ENCODE data around the gene AJAP1.
A peak's percentile ranks its signal among the peaks of the same experiment; 100 is the strongest.

The AJAP1 gene

DNA sequence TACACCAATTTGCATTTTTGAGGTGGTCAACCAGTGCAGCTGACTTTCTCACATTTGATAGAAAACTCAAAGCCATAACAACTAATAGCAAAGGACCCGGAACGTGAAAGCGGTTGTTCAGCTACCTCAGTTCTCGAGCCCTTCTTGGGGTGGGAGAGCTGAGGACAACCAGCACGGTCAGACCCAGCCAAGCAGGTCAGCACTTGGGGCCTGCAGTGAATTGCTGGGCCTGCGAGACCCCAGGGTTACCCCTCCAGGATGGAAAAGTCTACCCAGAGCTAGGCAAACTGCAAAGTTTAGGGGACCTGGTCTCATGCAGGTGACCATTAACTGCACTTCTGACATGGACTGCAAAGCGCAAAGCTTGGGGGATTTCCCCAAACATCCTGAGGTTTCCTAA is 23.8 kb upstream of the AJAP1 start:
- no peak for DNase-seq (ENCODE audit: low read depth in 2 of 2)

DNA sequence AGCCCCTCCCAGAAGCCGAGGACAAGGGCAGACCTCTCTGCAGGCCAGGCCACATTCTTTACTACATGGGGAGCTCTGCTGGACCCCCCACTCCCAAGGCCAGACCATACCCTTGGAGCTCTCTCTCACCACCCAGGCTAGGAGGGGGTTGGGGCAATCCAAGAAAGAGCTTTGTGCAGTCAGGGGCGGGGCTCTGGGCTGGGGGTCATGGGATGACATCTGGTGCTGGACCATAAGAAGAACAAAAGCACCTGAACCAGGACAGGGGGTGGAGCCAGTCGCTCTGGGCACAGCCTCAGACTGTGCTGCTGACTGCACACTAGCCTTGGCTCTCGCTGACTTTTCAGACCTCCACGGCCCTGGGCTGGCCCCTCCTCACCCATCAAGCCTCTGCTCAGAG is 23.1 kb upstream of the AJAP1 start:
- no peak for DNase-seq (ENCODE audit: low read depth in 2 of 2)

DNA sequence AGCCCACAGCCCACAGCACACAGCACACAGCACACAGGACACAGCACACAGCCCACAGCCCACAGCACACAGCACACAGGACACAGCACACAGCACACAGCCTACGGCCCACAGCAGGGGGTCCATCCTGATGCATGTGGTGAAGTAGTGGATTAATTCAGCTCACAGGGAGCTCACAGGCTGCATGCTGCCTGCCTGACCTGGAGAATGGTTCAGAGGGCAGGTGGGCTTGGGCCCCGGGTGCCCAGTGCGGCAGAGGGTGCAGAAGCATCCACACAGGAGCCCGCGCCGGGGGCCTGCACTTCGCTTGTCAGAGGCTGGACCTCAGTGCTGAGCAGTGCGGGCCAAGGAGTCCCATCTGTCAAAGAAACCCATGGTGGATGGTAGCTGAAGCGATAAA is 21.1 kb upstream of the AJAP1 start:
- no peak for DNase-seq (ENCODE audit: low read depth in 2 of 2)

DNA sequence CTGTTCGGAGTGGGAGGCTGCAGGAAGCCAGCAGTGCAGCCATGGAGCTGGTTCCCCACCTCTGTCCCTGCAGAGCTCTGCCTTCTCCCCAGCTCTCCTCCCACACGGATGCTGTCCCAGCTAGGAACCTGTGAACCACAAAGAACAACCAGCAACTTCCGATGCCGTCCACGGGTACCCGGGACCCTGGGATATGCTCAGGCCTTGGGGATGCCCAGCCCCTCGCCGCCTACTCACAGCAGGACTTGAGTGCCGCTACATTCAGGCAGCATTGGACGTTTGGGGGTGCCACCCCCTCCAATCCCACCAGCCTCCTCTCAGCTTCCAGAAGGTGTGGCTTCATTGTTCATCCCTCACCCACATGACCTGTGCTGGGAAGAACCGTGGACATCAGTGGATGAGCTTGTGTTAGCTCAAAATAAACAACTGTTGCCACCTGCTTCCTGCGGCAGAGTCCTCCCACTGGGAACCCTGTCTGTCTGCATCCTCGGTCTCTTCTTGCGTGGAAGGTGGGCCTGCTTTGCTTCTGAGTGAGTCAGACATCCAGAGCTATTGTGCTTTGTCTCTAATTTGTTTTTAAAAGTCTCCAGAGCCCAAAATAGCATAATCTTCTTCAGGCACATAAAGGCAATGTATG is 20.1 kb upstream of the AJAP1 start:
- DNase-seq (ENCODE audit: low read depth in 2 of 2) = no peak

DNA sequence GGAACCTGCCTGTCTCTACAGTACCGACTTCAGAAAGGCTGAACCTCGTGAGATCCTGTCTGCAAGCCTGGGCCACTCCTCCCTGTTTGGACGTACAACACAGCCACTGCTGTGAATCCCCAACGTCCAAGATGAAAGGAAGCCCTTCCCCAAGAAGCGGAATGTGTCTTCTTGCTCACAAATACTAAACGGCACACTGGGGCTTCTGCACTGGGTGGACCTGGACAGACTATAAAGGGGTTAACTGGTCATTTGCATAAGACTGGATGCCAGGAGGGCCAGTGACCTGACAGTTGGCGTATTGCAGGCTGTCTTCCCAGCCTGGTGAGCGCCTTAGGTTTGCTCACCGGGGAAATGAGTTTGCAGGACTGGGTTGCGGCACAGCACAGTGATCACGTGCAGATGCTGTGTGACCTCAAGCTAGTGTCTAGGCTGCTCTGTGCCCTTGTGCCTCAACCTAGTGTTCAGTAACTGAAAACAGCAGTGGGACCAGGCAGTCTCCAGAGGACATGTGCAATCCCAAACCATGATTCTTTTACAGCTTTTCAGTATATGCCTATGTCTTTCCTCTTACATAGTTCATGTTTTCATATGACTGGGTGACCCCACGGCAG is 19.5 kb upstream of the AJAP1 start:
- no peak for DNase-seq (ENCODE audit: low read depth in 2 of 2)

DNA sequence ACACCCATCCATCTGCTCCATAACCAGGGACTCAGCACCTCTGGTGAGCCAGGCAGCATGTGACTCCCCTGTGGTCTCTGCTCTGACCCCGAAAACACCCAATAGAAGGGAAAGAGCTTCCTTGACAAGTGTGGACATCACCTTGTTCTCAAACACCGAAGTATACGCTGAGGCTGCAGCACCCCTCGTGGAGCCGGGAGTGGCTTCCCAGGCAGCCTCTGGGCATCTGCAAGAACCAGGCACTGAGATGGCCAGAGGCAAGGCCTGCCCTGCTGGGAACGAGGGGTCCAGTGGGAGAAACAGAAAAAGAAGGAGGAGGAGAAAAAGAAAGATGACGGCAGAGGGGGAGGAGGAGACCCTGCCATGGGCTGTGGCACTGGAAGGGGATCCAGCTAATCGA is 18.2 kb upstream of the AJAP1 start:
- no peak for DNase-seq (ENCODE audit: low read depth in 2 of 2)

DNA sequence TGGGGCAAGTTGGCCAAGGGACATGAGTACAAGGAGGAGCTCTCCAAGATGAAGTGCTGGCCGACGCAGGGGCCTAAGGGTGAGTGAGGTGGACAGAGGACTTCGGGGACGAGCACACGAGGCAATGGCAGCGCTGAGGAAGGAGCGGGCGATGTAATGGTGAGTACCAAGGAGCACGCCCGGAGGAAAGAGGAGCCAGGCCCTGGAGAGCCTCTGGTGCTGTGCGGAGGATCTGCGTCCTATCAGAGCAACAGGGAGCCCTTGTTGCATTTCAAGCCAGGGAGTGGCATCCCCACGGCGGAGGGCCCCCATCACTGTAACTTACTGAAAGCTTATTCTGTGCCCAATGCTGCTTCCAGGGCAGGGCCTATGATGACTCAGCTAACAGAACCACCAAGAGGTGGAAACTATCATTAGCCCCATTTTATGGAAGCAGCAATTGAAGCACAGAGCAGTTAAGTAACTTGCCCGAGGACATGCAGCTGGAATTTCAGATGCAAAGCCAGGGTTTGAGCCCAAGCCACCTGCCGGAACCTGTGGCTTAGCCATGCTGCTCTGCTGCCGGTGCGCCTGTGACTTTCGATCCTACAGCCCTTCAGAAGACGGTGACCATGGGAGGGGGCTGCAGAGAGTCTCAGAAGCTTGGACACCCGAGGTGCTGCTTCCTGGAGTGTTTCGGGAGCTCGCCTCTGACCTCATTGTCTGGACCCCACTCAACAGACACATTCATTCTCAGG is 17.6 kb upstream of the AJAP1 start:
- no peak for DNase-seq (ENCODE audit: low read depth in 2 of 2)

DNA sequence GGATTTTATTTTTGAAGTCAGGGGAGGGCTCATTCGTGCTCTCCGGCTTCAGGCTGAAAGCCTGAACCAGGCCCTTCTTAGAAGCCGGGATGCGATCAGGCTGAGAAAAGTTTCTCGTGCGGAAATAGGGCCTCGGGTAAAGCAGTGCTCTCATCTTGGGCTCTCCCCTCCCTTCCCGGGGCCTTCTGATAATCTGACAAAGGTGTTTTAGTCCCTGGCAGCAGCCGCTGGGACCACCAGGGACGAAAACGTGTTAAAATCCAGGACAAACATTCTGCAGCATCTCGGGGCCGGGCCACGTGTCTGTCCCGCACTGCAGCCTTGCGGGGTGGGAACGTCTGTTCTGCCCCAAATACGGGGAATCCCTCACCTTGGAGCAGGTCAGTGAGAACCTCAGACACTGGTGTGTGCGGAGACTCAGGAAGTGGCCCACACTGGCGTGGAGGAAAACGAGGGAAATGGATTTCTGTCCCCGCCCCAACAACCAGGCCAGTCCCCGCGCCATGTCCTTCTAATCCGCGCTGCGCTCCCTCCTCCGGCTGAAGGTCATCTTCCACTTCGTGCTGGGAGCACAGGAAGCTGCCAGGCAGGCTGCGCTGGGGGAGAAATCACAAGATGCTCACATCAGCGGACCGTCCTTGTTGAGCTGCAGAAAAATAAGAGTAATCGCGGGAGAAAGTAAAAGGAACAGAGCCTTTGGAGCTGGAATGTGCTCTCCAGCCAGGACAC is 16.6 kb upstream of the AJAP1 start:
- DNase-seq (ENCODE audit: low read depth in 2 of 2) = no peak

DNA sequence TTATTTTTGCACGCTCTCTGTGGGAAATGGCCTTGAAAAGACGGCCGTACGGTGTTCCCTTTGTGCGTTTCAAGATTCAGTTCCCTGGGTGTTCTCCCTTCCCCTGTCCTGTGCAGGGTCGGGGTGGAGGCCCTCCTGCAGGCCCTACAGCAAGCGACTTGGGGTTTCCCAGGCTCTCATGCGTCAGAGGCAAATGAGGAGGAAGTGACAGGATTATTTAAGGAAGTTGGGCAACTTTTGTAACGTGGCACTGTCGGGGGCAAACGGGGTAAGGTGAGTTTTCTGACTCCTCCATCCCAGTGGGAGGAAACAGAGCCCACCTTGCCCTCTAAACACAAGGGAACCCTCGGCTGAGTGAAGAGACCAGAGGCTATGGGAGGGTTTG is 16.1 kb upstream of the AJAP1 start:
- DNase-seq (ENCODE audit: low read depth in 2 of 2) = no peak

DNA sequence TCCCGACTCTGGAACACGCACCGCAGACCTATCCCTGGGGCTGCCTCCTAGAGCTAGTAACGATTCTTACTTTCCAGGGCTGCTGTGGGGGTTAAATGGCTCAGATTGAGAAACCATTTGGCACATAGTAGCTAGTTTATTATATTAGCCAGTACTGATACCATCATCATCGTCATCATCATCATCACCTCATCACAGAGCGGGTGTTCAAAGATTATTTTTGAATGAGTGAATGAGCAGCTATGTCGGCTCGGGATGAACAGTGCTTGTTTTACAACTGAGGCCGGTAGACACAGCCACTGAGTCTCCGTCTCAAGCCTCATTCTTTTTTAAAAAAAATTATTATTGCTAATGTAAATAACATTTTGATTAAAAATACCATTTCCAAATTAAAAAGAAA is 13.5 kb upstream of the AJAP1 start:
- no peak for DNase-seq (ENCODE audit: low read depth in 2 of 2)

DNA sequence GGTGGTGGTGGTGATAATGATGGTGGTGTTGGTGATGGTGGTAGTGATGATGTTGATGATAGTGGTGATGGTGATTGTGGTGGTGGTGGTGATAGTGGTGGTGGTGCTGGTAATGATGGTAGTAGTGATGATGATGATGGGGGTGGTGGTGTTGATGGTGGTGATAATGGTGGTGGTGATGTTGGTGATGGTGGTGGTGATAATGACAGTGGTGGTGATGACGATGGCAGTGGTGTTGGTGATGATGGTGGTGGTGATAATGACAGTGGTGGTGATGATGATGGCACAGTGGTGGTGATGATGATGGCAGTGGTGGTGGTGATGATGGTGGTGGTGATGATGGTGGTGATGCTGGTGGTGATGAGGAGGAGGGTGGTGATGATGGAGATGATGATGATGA is 7.0 kb upstream of the AJAP1 start:
- DNase-seq (ENCODE audit: low read depth in 2 of 2) = no peak

DNA sequence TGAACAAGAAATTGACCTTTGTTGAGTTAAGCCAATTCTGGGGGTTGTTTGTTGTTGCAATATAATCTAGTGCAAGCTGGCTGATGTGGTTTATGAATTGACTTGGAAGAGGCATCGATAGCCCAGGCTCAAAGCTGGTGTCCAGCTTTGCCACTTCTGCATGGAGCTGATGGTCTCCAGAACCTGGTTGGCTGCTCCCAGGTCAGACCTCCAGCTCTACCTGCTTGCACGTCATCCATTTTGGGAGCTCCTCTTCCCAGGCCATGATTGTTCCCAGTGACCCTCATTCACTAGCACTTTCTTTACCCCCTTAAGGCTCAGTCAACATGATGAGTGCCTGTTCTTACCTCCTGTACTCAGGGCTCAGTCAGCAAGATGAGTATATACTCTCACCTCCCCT is 5.8 kb upstream of the AJAP1 start:
- no peak for DNase-seq (ENCODE audit: low read depth in 2 of 2)

DNA sequence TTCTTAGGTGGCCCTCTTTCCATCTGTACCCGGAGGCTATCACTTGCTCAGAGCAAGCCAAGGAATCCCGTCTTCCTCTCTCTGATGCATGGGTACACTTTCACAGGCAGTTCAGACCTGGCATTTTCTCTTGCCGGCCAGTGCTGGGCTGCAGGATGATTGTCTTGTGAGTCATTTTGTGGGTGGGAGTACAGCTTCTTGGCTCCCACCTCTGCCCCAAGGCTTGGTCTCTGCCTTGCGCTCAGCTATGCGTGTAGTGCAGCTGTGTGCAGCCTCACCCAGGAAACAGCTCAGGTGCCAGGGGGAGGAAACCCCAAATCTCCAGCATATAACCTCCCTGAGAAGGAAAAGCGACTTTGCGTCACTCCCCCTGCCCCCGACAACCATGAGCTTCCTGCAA is 3.9 kb upstream of the AJAP1 start:
- no peak for DNase-seq (ENCODE audit: low read depth in 2 of 2)

DNA sequence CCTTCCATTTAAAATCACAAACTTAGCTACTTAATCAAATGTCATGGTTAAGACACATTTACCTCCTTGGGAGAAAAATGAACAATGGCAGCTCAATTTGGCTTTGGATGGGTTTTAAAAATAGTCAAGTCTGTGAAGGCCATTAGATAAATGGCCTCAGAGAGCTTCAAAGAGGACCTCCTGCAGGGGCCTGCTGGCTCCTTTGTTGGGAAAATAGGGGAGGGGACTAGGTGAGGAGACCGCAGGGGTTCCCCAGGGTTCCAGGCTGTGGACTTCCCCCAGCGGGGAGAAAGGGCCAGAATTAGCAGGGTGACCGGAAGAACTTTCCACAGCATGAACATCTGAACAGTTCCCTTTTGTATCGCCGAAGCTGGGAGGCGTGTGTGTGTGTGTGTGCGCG is 3.4 kb upstream of the AJAP1 start:
- DNase-seq (ENCODE audit: low read depth in 2 of 2) = no peak

DNA sequence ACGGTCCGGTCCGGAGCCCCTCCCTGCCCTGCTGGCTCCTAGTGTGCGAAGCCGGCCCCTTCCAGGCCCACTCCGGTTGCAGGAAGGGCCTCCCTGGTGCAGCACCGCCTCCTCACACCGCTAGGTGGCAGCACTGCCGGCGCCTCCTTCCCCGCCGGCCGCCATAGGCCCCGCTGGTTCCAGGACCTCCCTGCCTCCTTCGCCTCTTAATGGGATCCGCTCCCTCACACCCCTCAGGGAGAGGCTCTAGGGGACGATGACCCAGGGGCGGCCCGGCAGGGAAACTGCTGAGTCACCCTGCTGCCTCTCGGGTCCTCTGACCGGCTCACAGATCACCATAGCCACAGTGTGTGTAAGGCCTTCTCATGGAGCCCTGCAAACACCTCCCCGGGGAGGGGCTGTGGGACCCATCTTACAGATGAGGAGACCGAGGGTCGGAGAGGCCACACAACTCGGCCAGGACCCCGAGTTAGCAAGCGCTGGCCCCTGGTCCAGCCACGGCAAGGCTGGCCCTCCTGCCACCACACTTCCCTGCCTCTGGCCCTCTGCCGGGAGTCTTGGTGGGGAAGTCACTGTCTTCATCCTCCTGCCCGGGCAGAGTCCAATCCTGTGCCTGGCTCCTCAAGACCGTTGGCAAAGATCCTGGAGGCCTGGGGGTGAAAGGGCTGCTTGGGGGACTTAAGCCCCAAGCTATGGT is 1.6 kb upstream of the AJAP1 start:
- DNase-seq (ENCODE audit: low read depth in 2 of 2) = peak; percentile 38 to 43

DNA sequence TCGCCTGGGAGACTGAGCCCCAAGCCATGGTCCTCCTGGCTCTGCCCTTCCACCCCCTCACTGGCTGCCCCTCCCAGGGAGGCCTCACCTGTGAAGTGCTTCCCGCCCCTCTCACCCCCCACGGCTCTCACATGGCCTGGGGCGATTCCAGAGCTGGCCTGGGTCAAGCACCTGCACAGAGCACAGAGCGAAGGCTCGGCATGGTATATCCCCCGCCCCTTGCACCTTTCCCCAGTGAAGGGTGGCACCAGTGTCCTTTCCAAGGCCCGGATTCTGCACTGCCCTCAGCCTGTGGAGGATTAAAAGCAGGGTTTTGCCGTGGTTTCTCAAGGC is 1.1 kb upstream of the AJAP1 start:
- DNase-seq (ENCODE audit: low read depth in 2 of 2) = no peak

DNA sequence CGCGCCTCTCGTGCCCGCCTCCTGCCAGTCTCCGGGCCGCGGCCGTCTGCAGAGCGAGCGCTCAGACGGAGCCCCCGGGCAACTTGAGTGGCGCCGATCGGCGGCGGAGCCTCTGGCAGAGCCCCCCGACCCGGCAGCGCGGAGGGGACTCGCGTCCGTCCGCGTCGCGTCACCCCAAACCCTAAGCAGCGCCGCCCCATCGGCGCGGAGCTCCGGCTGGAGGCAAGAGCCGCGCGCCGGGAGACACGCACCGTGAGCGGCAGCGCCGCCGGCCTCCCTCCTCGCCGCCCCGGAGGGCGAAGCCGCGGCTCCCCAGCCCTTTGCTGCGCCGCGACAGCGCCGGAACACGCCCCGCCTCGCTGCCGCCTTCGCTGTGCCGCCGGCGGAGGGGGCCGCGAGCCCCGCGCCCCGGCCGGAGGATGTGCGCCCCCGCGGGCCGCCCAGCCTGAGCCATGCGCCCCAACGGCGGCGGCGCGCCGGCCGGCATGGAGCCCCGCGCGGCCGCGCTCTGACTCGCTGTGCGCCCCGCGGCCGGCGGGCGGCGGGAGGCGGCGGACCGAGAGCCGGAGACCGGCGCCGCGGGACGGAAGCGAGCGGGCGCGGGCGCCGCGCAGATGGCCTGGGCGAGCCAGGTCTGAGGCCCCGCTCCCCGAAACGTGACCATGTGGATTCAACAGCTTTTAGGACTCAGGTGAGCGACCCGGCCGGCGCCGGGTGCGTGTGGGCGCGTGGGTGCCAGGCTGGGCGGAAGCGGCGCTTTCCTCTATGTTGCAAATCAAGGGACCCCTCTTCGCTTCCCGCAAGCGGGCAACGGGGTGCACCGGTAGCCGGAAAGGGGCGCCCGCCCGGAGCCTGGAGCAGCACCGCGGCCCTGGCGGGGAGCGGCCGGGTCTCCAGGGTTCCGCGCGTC is 610 bp downstream of the AJAP1 start:
- no peak for DNase-seq (ENCODE audit: low read depth in 2 of 2)

DNA sequence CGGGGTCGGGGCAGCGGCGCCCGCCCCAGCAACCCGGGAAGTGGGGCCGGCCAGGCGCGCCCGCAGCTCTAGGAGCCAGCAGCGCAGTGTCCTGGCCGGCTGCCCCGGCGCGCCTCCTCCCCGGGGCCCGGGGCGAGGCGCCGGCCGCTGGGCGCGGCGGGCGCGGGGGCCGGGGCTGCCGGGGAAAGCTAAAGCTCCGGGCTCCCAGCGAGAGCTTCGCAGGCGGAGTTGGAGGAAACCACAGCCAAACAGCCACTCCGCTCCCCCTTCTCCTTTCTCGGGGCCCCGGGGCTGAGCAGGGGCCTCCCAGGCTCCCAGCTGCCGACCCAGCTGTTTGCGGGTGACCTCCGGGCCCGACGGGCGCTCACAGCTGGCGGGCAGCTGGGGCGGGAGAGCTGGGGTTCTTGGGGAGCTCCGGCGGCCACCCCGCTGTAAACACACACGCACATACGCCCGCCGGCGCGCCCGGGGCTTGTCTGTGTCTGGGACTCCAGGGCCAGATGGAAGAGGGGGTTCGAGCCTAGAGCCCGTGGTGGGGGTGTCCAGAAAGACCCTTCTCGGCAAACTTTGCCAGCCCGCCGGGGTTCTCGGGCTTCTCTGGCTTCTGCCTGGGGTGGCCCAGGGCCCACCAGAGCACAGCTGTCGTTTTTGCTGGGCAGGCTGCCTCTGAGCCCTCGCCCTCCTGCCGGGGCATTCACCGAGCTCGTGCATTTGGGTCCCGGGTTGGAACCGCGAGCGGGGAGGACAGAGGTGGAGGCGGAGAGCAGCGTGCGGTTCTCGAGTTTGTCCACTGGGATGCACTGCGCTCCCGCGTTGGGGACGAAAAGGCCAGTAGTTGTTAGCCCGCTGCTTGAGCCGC is 1.5 kb downstream of the AJAP1 start:
- DNase-seq (ENCODE audit: low read depth in 2 of 2) = no peak

DNA sequence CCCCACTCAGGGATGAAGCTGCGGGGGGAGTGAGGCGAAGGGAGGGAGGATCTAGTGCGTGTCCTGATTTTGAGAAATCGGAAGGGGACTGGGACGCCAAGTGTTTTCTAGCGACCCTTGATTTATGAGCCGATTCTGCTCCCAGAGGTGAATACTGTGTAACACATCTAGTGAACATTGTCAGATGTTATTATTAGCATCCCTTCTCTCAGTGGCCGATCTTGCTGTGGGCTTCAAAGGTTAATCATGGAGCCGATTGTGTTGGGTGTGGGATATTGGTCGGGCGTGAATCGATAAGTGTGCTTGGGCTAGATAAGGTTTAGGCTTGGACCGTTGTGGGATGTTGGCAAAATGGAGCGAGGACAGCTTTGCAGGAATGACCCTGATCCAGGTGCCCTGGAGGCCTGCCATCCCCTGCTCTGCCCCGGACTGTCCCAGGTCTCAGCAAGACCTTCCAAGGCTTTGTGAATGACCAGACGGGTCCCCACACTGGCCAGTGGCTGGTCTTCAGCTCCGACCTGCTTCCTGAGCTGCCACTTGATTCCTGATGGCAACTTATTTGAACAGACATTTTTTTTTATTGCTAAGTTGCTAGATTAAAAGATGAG is 2.2 kb downstream of the AJAP1 start:
- no peak for DNase-seq (ENCODE audit: low read depth in 2 of 2)

DNA sequence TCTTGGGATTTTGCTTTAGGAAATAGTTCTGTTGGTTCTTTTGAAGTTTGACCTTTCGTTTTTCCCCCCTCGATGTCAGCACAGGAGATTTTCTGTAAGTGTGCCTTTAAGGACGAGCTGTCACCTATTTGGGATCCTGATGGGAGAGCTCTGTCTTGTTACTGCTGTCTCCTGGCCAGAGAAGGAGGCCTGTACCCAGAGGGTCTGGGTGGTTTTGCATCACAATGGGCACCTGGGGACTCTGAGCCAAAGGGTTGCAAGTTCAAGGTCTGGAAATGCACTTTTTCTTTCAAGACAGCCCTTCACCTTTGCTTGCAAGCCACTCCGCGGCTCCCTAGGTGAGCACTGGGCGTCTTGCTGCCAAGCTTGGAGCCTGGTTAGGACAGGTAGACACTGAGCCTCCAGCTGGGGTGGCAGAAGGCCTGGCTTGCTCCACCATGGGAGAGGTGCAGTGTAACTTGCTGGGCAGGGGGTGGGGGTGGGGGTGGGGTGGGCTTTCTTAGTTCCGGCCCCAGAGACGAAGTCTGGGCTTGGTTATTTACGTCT is 2.9 kb downstream of the AJAP1 start:
- no peak for DNase-seq (ENCODE audit: low read depth in 2 of 2)

Data from activated CD4-positive, alpha-beta T cell treated with anti-CD3 and anti-CD28 coated beads for 24 hours (primary cell).